ENCODE results near the gene NCKAP5.

- TF ChIP-seq TEAD4 (IDR thresholded peaks at IDR 0.05; ENCODE audit: low read depth, low read length) = no peak
- no peak for TF ChIP-seq ASH2L (IDR thresholded peaks at IDR 0.05; ENCODE audit: low read length)
- TF ChIP-seq CTCF (IDR thresholded peaks at IDR 0.05; ENCODE audit: control extremely low read depth in 1 of 3, insufficient read depth in 1 of 3, low read depth in 1 of 3, low read length in 3 of 3) = no peak
- TF ChIP-seq POLR2AphosphoS5 (IDR thresholded peaks at IDR 0.05; ENCODE audit: low read depth, low read length) = no peak
- TF ChIP-seq EZH2 (IDR thresholded peaks at IDR 0.05; ENCODE audit: low read depth, low read length, severe bottlenecking) = no peak
- TF ChIP-seq RAD21 (IDR thresholded peaks at IDR 0.05 in 1 of 2, conservative IDR thresholded peaks at IDR 0.05 in 1 of 2; ENCODE audit: low read depth in 2 of 2, low read length in 2 of 2) = no peak
- no peak for TF ChIP-seq JUND (IDR thresholded peaks at IDR 0.05; ENCODE audit: low read length)
- no peak for TF ChIP-seq ATF3 (IDR thresholded peaks at IDR 0.05; ENCODE audit: insufficient read depth, low read depth, low read length)
- TF ChIP-seq NRF1 (IDR thresholded peaks at IDR 0.05; ENCODE audit: low read depth, low read length) = no peak
- TF ChIP-seq TCF12 (IDR thresholded peaks at IDR 0.05; ENCODE audit: low read depth, low read length) = no peak
- no peak for TF ChIP-seq POLR2A (IDR thresholded peaks at IDR 0.05; ENCODE audit: control extremely low read depth in 1 of 2, low read depth in 2 of 2, low read length in 2 of 2)
- no peak for TF ChIP-seq BCL11A (IDR thresholded peaks at IDR 0.05; ENCODE audit: low read depth in 2 of 2, low read length in 2 of 2)
- no peak for TF ChIP-seq KDM5A (IDR thresholded peaks at IDR 0.05; ENCODE audit: low read length)
These were observed 664.0 kb downstream of the NCKAP5 start for GRCh38 chr2:132904142-132904842.
